ENCODE measurements around the gene OLFM2. TPM values are rescaled to one million over a fixed set of nuclear protein-coding genes. Genes with fewer than 3 reads are reported as not detected.

The OLFM2 gene
- total RNA-seq, 1 donor from 2014 or later, result 0.89 TPM

DNA sequence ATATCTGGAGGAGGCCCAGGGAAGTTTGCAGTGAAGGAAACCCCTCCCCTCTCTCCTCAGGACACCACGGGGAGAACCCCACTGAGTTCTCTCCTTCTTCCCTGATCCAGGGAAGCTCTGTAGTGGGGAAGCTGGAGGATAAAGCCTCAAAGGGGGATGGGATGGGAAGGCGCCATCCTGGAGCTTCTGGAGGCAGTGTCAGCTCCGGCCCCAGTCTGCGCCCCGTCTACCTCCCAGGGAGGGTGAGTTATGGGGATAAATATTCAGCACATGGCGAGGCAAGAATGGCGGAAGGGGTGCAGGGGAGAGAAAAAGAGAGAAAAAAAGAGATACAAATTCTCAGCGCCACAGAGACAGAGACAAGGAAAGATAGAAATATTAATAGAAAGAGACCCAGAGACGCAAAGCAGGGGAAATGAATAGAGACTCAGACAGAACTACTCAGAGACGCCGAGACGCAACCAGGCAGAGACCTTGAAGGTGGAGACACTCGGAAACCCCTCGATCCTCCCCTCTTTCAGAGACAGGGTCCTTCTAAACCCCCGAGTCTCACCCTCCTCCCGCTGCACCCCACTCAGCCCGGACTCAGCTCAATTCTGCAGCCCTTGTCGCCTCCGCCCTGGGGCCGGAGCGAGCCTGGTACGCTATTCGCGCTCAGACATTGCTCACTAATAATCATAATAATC lies 23.6 kb downstream of the OLFM2 start:
- Mint-ChIP-seq H3K4me1 (ENCODE audit: low read depth) (peaks cover 12% of the 10 kb centered on the region), H3K27ac (no peak overlapping the region), H3K27me3 (ENCODE audit: low read depth) (peaks cover 24% of the 10 kb centered on the region), H3K4me3 (ENCODE audit: low read depth) (peak overlapping the region; percentile 56), H3K9me3 (no peaks in the 10 kb centered on the region), H3K36me3 (ENCODE audit: low read depth) (no peaks in the 10 kb centered on the region)
- intact Hi-C loops (cut with micrococcal nuclease), result loop anchor here (10.0 kb wide), 1 partner anchor 288 kb away; the partner anchor contains the start of gene ZNF561
- no peak for DNase-seq (ENCODE audit: low spot score)

DNA sequence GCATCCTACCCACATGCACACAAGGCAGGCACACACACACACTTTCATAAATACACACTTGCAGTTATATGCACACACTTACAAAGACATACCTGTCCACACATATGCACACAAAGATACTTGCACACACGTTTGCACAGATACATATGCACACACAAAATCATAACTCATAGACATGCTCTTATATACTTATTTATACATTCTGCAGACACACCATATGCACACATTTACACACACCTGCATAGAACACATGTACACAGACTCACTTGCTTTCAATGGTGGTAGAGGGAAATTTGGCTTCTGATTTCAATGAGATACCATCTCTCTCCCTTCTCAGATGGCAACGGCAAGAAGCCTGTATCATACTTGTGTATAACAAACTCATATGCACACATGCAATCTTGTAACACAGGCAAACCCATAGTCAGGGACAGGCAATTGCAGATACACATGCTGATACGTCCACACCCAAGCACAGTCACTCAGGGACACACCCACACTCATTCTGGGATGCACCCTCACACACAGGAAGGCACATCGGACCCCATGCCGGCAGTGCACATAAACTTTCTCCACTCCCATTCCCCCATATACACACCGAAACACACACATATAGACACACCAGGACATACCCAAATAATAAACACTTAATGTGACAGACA lies 24.7 kb downstream of the OLFM2 start:
- no peak overlapping the region for H3K4me3 Mint-ChIP-seq (ENCODE audit: low read depth)
- no peak overlapping the region for H3K27ac Mint-ChIP-seq
- H3K36me3 Mint-ChIP-seq (ENCODE audit: low read depth), result no peaks in the 10 kb centered on the region
- peaks cover 7% of the 10 kb centered on the region for H3K4me1 Mint-ChIP-seq (ENCODE audit: low read depth)
- peaks cover 15% of the 10 kb centered on the region for H3K27me3 Mint-ChIP-seq (ENCODE audit: low read depth)
- no peak for DNase-seq (ENCODE audit: low spot score)
- H3K9me3 Mint-ChIP-seq, result no peaks in the 10 kb centered on the region
- intact Hi-C loops (cut with micrococcal nuclease), result loop anchor here (10.0 kb wide), 1 partner anchor 287 kb away; the partner anchor contains the start of gene ZNF561

- H3K27me3 Mint-ChIP-seq (ENCODE audit: low read depth), result peaks cover 12% of the 10 kb centered on the region
- no peaks in the 10 kb centered on the region for H3K9me3 Mint-ChIP-seq
- no peaks in the 10 kb centered on the region for H3K36me3 Mint-ChIP-seq (ENCODE audit: low read depth)
- H3K27ac Mint-ChIP-seq, result no peak overlapping the region
- intact Hi-C loops (cut with micrococcal nuclease), result loop anchor here (10.0 kb wide), 1 partner anchor 286 kb away; the partner anchor contains the start of gene ZNF561
- H3K4me1 Mint-ChIP-seq (ENCODE audit: low read depth), result peaks cover 7% of the 10 kb centered on the region
- no peak for DNase-seq (ENCODE audit: low spot score)
- H3K4me3 Mint-ChIP-seq (ENCODE audit: low read depth), result no peak overlapping the region
These were observed 25.7 kb downstream of the OLFM2 start for GRCh38 chr19:9910625-9911024.

DNA sequence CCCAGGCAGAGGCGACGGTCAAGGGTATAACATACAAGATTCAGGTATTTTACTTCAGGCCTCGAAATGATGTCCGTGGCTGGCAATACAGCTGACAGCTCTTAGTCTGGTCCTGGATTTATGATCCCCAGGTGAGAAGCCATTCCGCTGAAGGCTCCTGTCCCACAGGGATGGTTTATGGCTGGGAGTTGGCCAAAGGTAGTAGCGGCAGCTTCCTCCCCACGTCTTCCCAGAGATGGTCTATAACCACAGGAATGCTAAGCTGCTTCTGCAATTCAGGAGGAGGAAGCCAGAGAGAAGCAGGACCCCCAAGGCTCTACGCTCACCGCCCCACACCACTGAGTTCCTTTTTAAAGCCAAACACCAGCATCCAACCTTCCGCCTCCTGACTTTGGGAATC lies 27.1 kb downstream of the OLFM2 start:
- Mint-ChIP-seq H3K4me3 (ENCODE audit: low read depth) (no peak overlapping the region), H3K4me1 (ENCODE audit: low read depth) (peaks cover 5% of the 10 kb centered on the region), H3K9me3 (no peaks in the 10 kb centered on the region), H3K27me3 (ENCODE audit: low read depth) (peaks cover 10% of the 10 kb centered on the region), H3K27ac (no peak overlapping the region), H3K36me3 (ENCODE audit: low read depth) (no peaks in the 10 kb centered on the region)
- DNase-seq (ENCODE audit: low spot score), result no peak
- intact Hi-C loops (cut with micrococcal nuclease), result no loop called here

- Mint-ChIP-seq H3K27me3 (ENCODE audit: low read depth) (peaks cover 12% of the 10 kb centered on the region), H3K27ac (no peak overlapping the region), H3K4me1 (ENCODE audit: low read depth) (no peaks in the 10 kb centered on the region), H3K9me3 (no peaks in the 10 kb centered on the region), H3K36me3 (ENCODE audit: low read depth) (no peaks in the 10 kb centered on the region), H3K4me3 (ENCODE audit: low read depth) (no peak overlapping the region)
- intact Hi-C loops (cut with micrococcal nuclease), result no loop called here
- DNase-seq (ENCODE audit: low spot score), result no peak
These were observed 29.7 kb downstream of the OLFM2 start for GRCh38 chr19:9906475-9907087.

GRCh38 chr19:9903336-9903735 lies 33.0 kb downstream of the OLFM2 start:
- H3K36me3 Mint-ChIP-seq (ENCODE audit: low read depth), result no peaks in the 10 kb centered on the region
- intact Hi-C loops (cut with micrococcal nuclease), result no loop called here
- H3K4me3 Mint-ChIP-seq (ENCODE audit: low read depth), result no peak overlapping the region
- H3K9me3 Mint-ChIP-seq, result no peaks in the 10 kb centered on the region
- H3K27me3 Mint-ChIP-seq (ENCODE audit: low read depth), result peaks cover 13% of the 10 kb centered on the region
- H3K27ac Mint-ChIP-seq, result no peak overlapping the region
- DNase-seq (ENCODE audit: low spot score), result no peak
- no peaks in the 10 kb centered on the region for H3K4me1 Mint-ChIP-seq (ENCODE audit: low read depth)

DNA sequence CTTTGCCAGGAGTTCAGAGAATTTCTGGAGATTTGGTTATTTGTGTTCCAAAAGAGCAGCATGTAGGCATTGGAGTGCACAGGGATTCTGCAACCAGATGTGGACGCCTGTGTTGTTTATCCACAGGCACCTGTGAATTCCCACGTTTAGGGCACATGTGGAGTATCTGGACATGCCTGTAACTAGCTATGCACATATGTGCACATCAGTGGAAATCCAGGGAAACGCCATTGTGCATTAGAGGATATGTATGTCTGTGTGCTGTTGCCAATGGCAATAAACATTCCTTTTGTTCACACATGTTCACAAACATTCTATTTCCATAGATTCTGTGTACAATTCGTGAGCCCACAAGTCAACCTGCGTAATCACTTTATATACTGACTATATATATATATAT lies 34.7 kb downstream of the OLFM2 start:
- Mint-ChIP-seq H3K27me3 (ENCODE audit: low read depth) (peaks cover 13% of the 10 kb centered on the region), H3K4me1 (ENCODE audit: low read depth) (no peaks in the 10 kb centered on the region), H3K9me3 (no peaks in the 10 kb centered on the region), H3K27ac (no peak overlapping the region), H3K36me3 (ENCODE audit: low read depth) (no peaks in the 10 kb centered on the region), H3K4me3 (ENCODE audit: low read depth) (no peak overlapping the region)
- DNase-seq (ENCODE audit: low spot score), result no peak
- intact Hi-C loops (cut with micrococcal nuclease), result no loop called here

GRCh38 chr19:9901020-9901419 lies 35.3 kb downstream of the OLFM2 start:
- DNase-seq (ENCODE audit: low spot score), result no peak
- Mint-ChIP-seq H3K27ac (no peak overlapping the region), H3K4me3 (ENCODE audit: low read depth) (no peak overlapping the region), H3K36me3 (ENCODE audit: low read depth) (no peaks in the 10 kb centered on the region), H3K4me1 (ENCODE audit: low read depth) (no peaks in the 10 kb centered on the region), H3K27me3 (ENCODE audit: low read depth) (peaks cover 13% of the 10 kb centered on the region), H3K9me3 (no peaks in the 10 kb centered on the region)
- intact Hi-C loops (cut with micrococcal nuclease), result no loop called here

- H3K27me3 Mint-ChIP-seq (ENCODE audit: low read depth), result peaks cover 3% of the 10 kb centered on the region
- no peak for DNase-seq (ENCODE audit: low spot score)
- no peak overlapping the region for H3K27ac Mint-ChIP-seq
- no peak overlapping the region for H3K4me3 Mint-ChIP-seq (ENCODE audit: low read depth)
- no peaks in the 10 kb centered on the region for H3K9me3 Mint-ChIP-seq
- intact Hi-C loops (cut with micrococcal nuclease), result no loop called here
- H3K36me3 Mint-ChIP-seq (ENCODE audit: low read depth), result no peaks in the 10 kb centered on the region
- H3K4me1 Mint-ChIP-seq (ENCODE audit: low read depth), result no peaks in the 10 kb centered on the region
These were observed 44.5 kb downstream of the OLFM2 start for GRCh38 chr19:9891609-9892373.

DNA sequence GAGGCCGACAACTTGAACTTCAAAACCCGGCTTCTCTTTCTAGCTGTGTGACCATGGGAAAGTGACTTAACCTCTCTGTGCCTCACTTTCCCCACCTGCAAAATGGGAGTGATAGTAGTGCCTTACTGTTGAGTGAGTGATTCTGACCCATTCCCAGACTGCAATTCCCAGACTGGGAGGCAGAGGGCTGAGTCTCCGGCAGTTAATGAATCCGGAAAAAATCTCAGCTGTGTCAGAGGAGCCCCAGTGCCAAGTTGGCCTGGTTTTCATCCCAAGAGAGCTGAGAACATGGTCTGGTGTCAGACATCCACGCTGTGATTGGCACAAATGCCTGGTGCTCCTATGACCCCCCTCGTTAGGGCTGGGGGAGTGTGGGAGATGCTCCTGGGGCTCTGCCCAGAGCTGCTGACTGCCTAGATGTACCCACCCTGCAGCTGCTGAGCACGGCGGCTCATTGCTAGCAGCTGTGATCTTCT lies 51.2 kb downstream of the OLFM2 start:
- H3K4me1 Mint-ChIP-seq (ENCODE audit: low read depth), result no peaks in the 10 kb centered on the region
- H3K9me3 Mint-ChIP-seq, result no peaks in the 10 kb centered on the region
- no peaks in the 10 kb centered on the region for H3K36me3 Mint-ChIP-seq (ENCODE audit: low read depth)
- H3K4me3 Mint-ChIP-seq (ENCODE audit: low read depth), result no peak overlapping the region
- peaks cover 3% of the 10 kb centered on the region for H3K27me3 Mint-ChIP-seq (ENCODE audit: low read depth)
- no peak for DNase-seq (ENCODE audit: low spot score)
- H3K27ac Mint-ChIP-seq, result no peak overlapping the region
- intact Hi-C loops (cut with micrococcal nuclease), result no loop called here

DNA sequence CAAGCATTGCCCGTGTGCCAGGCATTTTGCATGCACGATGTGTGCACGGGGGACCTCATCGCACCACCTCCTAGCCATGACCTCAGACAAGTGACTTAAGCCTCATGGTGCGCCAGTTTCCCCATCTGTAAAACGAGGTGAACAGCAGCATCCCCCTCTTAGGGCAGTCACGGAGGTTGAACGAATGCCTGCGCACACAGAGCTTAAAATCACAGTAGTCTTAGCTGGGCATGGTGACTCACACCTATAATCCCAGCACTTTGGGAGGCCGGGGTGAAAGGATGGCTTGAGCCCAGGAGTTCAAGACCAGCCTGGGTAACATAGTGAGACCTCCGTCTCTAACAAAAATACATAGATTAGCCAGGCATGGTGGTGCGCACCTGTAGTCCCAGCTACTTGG lies 52.6 kb downstream of the OLFM2 start:
- intact Hi-C loops (cut with micrococcal nuclease), result no loop called here
- Mint-ChIP-seq H3K36me3 (ENCODE audit: low read depth) (no peaks in the 10 kb centered on the region), H3K4me1 (ENCODE audit: low read depth) (no peaks in the 10 kb centered on the region), H3K27me3 (ENCODE audit: low read depth) (peaks cover 3% of the 10 kb centered on the region), H3K27ac (no peak overlapping the region), H3K9me3 (no peaks in the 10 kb centered on the region), H3K4me3 (ENCODE audit: low read depth) (no peak overlapping the region)
- DNase-seq (ENCODE audit: low spot score), result no peak

DNA sequence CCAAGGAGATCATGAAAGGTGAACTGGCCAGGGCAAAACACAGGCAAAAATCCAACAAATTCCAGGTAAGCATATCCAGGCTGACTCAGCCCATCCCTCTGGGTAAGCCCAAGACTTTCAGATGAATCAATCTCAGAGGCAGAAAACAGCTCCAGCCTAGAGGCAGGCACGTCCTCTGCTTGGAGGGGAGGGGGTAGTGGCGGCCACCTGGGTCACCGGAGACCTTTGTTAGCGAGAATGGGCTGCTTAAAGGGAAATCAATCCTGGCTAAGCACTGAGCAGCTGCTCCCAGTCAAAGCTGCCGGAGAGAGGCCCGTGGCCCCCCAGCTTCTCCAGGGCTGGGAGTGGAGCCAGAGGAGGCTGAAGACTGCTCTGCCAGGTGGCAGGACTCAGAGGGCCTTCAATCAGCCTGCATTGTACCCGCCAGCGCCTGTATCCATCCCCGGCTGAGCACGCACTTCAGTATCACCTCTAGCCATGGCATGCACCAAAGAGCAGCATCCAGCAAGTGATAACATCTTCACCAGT lies 53.0 kb downstream of the OLFM2 start:
- no peaks in the 10 kb centered on the region for H3K36me3 Mint-ChIP-seq (ENCODE audit: low read depth)
- peaks cover 3% of the 10 kb centered on the region for H3K4me1 Mint-ChIP-seq (ENCODE audit: low read depth)
- H3K9me3 Mint-ChIP-seq, result no peaks in the 10 kb centered on the region
- H3K27me3 Mint-ChIP-seq (ENCODE audit: low read depth), result peaks cover 3% of the 10 kb centered on the region
- no peak for DNase-seq (ENCODE audit: low spot score)
- no peak overlapping the region for H3K27ac Mint-ChIP-seq
- no peak overlapping the region for H3K4me3 Mint-ChIP-seq (ENCODE audit: low read depth)
- intact Hi-C loops (cut with micrococcal nuclease), result no loop called here
